ENCODE results near the gene ALG14.

- no peak for TF ChIP-seq EZH2 (IDR thresholded peaks at IDR 0.05; ENCODE audit: low read length, missing control alignments)
- TF ChIP-seq CTCF (conservative IDR thresholded peaks at IDR 0.05 in 1 of 2, IDR thresholded peaks at IDR 0.05 in 1 of 2; ENCODE audit: low read depth in 1 of 2, low read length in 2 of 2), result no peak
Measured at GRCh38 chr1:94952539-94952938, 120.2 kb downstream of the ALG14 start.
